SH-SY5Y (cell line): ENCODE results near the gene ZNF540.

Experiments
- GATA2 ChIP-seq: IDR thresholded peaks from 2 replicates; pipeline ENCODE4 v1.6.1; 2011; ENCODE audit warnings: mild to moderate bottlenecking, low read depth, low read length
- GATA3 ChIP-seq: IDR thresholded peaks from 2 replicates; pipeline ENCODE4 v1.6.1; 2011; ENCODE audit warnings: low read depth, mild to moderate bottlenecking, low read length, moderate library complexity

- TF ChIP-seq GATA2 = no peak
- no peak for TF ChIP-seq GATA3
These were observed at the start of gene ZNF540, which contains the start of gene ZNF571 for GRCh38 chr19:37594304-37594981.
